Measurements from ENCODE around the gene NR4A1.
A peak's percentile ranks its signal among the peaks of the same experiment; 100 is the strongest.

NR4A1 gene

DNA sequence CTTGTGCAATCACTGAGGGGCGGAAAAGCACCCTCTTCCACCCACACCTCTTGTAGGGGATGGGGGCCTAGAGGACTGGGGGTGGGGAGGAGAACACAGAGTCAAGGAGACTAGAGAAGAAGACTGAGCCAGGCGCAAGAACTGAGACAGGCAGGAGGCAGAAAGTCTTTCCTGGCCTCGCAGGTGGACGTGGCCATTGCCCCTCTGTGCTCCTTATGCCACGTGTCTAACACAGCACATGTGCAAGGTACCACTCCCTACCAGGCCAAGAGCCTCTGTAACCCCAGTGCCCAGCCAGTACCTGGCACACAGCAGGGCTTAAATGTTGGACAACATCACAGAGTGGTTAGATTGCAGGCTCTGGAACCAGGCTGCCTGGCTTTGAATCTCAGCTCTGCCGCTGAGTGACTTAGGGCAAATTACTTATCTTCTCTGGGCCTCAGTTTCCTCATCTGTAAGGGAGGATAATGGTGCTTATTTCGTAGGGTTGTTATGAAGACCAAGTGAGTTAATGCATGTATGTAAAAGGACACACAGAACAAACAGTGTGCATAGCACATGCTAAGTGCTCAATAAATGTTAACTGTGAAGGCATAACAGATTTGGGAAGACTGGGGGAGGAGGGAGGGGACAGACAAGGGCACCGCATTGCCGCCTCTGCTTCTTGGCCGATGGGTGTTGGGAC is 45.9 kb upstream of the NR4A1 start:
- H3K36me3 ChIP-seq (ENCODE audit: low read depth), result no peaks in the 10 kb centered on the region
- H3K4me1 ChIP-seq (ENCODE audit: insufficient read depth, poor library complexity, severe bottlenecking), result no peaks in the 10 kb centered on the region
- no peak for DNase-seq (ENCODE audit: low spot score)
- H3K27me3 ChIP-seq (ENCODE audit: insufficient read depth, poor library complexity, severe bottlenecking), result peaks cover 28% of the 10 kb centered on the region
- no peak overlapping the region for H3K4me3 ChIP-seq (ENCODE audit: severe bottlenecking)
- no peaks in the 10 kb centered on the region for H3K9me3 ChIP-seq (ENCODE audit: severe bottlenecking)
- no peak overlapping the region for H3K27ac ChIP-seq (ENCODE audit: poor library complexity, severe bottlenecking)
- TF ChIP-seq, protein P1, sequence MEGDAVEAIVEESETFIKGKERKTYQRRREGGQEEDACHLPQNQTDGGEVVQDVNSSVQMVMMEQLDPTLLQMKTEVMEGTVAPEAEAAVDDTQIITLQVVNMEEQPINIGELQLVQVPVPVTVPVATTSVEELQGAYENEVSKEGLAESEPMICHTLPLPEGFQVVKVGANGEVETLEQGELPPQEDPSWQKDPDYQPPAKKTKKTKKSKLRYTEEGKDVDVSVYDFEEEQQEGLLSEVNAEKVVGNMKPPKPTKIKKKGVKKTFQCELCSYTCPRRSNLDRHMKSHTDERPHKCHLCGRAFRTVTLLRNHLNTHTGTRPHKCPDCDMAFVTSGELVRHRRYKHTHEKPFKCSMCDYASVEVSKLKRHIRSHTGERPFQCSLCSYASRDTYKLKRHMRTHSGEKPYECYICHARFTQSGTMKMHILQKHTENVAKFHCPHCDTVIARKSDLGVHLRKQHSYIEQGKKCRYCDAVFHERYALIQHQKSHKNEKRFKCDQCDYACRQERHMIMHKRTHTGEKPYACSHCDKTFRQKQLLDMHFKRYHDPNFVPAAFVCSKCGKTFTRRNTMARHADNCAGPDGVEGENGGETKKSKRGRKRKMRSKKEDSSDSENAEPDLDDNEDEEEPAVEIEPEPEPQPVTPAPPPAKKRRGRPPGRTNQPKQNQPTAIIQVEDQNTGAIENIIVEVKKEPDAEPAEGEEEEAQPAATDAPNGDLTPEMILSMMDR (IDR thresholded peaks at IDR 0.05; ENCODE audit: poor library complexity, severe bottlenecking), result no peak
- no peak for ATAC-seq (ENCODE audit: low read depth)

DNA sequence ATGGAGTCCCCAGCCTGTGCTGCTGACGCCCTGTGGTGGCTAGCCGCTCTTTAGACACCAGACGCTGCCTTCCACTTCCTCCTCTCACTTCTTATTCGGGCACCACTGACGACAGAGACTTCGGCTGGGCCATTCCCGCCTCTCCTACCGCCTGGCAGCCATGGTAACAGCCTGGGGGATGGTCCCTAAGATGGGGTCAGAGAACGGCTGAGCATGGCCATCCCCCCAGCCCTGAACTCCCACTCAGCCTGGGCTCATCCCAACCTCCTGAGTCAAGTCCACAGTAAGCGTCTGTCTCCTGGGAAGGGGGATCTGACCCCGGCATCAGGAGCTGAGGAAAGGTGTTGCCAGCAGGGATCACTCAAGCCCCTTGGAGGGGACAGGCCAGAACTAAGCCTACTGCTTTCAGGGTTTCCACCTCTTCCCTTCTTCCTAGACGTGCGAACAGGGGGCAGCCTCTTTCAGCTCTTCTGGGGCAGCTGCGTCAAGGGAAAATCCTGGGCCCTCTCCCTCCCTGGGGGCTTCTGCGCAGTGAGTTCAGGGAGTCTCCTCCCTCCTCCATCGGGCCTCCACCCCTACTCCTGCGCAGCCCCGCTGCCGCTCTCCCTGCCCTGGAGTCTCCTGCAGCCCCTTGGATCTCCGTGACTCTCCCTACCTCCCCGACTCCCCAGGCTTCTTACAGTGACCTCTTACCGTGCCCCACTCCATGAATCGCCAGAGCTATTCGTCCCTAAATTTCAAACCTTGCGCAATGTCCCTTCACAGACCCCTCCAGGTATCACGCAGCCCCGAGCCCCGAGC is 45.1 kb upstream of the NR4A1 start:
- ATAC-seq (ENCODE audit: low read depth) (no peak), DNase-seq (ENCODE audit: low spot score) (no peak)
- peaks cover 28% of the 10 kb centered on the region for H3K27me3 ChIP-seq (ENCODE audit: insufficient read depth, poor library complexity, severe bottlenecking)
- H3K4me3 ChIP-seq (ENCODE audit: severe bottlenecking), result peak overlapping the region; percentile 30
- no peaks in the 10 kb centered on the region for H3K4me1 ChIP-seq (ENCODE audit: insufficient read depth, poor library complexity, severe bottlenecking)
- TF ChIP-seq, protein P1 (IDR thresholded peaks at IDR 0.05; ENCODE audit: poor library complexity, severe bottlenecking), result no peak
- no peaks in the 10 kb centered on the region for H3K36me3 ChIP-seq (ENCODE audit: low read depth)
- no peaks in the 10 kb centered on the region for H3K9me3 ChIP-seq (ENCODE audit: severe bottlenecking)
- no peak overlapping the region for H3K27ac ChIP-seq (ENCODE audit: poor library complexity, severe bottlenecking)

DNA sequence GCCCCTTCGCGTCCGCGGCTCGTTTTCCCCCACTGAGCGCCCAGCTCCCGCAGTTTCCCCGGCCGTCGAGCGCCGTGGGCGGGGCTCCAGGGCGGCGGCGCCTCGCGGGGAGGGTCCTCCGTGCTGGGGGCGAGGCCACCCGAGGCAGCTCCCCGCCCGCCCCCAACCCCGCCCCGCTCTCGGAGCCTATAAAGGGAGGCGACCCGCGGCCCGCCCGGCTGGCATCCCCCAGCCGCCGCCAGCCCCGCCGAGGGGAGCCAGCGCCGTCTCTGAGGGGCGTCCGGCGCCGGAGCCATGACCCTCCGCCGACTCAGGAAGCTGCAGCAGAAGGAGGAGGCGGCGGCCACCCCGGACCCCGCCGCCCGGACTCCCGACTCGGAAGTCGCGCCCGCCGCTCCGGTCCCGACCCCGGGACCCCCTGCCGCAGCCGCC is 44.5 kb upstream of the NR4A1 start, which contains the start of gene TAMALIN:
Gene TAMALIN, plus strand, starts transcription at position 221 of the 432 bp plus-strand sequence. Its CDS starts 74 bp downstream, at position 295.
- Histone ChIP-seq H3K27me3 (ENCODE audit: insufficient read depth, poor library complexity, severe bottlenecking) (peaks cover 28% of the 10 kb centered on the region), H3K4me1 (ENCODE audit: insufficient read depth, poor library complexity, severe bottlenecking) (no peaks in the 10 kb centered on the region), H3K9me3 (ENCODE audit: severe bottlenecking) (no peaks in the 10 kb centered on the region), H3K4me3 (ENCODE audit: severe bottlenecking) (peak within 1 kb of the TSS; percentile 30), H3K27ac (ENCODE audit: poor library complexity, severe bottlenecking) (no peak within 1 kb of the TSS), H3K36me3 (ENCODE audit: low read depth) (no peaks in the 10 kb centered on the region)
- DNase-seq (ENCODE audit: low spot score) (no peak), ATAC-seq (ENCODE audit: low read depth) (peak; percentile 30)
- TF ChIP-seq, protein P1 (IDR thresholded peaks at IDR 0.05; ENCODE audit: poor library complexity, severe bottlenecking), result no peak

DNA sequence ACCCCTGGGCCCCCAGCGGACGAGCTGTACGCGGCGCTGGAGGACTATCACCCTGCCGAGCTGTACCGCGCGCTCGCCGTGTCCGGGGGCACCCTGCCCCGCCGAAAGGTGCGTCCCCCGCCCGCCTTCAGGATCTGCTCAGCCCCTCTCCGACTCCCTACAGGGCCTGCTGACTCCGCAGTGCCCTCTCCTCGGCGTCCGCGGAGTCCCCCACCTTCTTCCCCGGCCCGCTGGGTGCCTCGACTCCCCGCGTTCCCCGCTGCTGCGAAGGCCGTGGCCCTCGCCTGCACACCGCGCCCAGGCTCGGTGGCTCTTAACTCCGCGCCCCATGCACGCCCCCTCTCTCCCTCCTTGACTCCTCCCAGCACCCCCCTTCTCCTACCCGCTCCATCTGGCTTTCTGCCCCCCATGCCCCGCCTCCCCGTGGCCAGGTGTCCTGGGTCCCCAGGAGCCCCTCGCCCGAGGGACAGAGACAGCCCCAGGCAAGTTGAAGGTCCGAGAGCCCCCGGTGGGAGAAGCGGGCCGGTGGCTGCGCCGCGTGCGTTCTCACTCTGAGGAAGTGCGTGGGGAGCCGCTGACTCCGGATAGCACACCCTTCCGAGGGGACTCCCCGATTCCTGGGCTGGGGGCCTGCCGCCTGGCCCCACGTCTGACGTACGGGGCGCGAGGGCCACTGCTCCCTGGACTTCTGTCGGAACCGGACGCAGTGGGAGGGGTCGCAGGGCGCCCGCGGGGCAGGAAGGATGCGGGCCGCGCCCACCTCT is 43.9 kb upstream of the NR4A1 start:
- H3K9me3 ChIP-seq (ENCODE audit: severe bottlenecking), result no peaks in the 10 kb centered on the region
- H3K27ac ChIP-seq (ENCODE audit: poor library complexity, severe bottlenecking), result no peak overlapping the region
- peaks cover 28% of the 10 kb centered on the region for H3K27me3 ChIP-seq (ENCODE audit: insufficient read depth, poor library complexity, severe bottlenecking)
- TF ChIP-seq, protein P1 (IDR thresholded peaks at IDR 0.05; ENCODE audit: poor library complexity, severe bottlenecking), result no peak
- H3K4me3 ChIP-seq (ENCODE audit: severe bottlenecking), result peak overlapping the region; percentile 30
- DNase-seq (ENCODE audit: low spot score) (no peak), ATAC-seq (ENCODE audit: low read depth) (peak; percentile 10; the same call in 2 of the 3 replicates)
- H3K36me3 ChIP-seq (ENCODE audit: low read depth), result no peaks in the 10 kb centered on the region
- no peaks in the 10 kb centered on the region for H3K4me1 ChIP-seq (ENCODE audit: insufficient read depth, poor library complexity, severe bottlenecking)

All from RWPE2 (cell line).